Choroid plexus epithelial cell (primary cell): ENCODE results near the gene DISP3.

ENCODE experiments used
- DNase-seq: peaks from one replicate; pipeline ENCODE4 v3.0.0-alpha.2; 2010; ENCODE audit warnings: low read depth
- H3K4me3 ChIP-seq: 2 replicates; pipeline ENCODE4 v1.5.1; 2011; ENCODE audit warnings: low read depth, mild to moderate bottlenecking, control low read depth, low read length, moderate library complexity
- TF ChIP-seq, protein P1 (sequence below): conservative IDR thresholded peaks from 2 replicates; pipeline ENCODE4 v1.5.1; 2011; ENCODE audit warnings: low read depth, mild to moderate bottlenecking, control low read depth, inconsistent platforms, low read length, moderate library complexity

The DISP3 gene

DNA sequence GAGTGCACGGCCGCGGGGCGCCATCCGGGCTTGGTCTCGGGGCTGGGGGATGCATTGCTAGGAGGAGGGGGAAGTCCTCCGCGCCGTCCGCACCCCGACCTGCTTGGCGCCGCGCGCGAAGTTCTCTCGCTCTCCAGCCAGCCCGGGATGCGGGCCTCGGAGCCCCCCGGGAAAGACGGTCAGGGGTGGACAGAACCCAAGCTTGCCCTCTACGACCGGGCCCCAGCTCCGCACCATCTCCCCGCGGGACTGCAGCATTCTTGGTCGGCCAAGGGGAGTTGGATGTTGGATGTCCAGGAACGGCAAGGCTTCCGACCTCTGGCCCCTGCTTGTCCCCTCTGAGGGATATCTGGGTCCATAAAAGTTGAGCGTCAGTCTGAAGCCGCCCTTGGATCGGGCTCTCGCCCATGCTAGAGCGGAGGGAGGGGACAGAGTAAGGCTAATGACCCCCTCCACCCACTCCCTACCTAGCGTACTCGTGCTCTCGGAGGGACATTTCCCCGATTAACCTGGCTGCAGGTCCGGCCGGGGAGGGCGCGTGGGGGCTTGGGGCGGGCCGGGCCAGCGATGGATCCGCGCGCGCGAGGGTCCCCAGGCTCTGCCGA is 522 bp downstream of the DISP3 start:
- TF ChIP-seq, protein P1, sequence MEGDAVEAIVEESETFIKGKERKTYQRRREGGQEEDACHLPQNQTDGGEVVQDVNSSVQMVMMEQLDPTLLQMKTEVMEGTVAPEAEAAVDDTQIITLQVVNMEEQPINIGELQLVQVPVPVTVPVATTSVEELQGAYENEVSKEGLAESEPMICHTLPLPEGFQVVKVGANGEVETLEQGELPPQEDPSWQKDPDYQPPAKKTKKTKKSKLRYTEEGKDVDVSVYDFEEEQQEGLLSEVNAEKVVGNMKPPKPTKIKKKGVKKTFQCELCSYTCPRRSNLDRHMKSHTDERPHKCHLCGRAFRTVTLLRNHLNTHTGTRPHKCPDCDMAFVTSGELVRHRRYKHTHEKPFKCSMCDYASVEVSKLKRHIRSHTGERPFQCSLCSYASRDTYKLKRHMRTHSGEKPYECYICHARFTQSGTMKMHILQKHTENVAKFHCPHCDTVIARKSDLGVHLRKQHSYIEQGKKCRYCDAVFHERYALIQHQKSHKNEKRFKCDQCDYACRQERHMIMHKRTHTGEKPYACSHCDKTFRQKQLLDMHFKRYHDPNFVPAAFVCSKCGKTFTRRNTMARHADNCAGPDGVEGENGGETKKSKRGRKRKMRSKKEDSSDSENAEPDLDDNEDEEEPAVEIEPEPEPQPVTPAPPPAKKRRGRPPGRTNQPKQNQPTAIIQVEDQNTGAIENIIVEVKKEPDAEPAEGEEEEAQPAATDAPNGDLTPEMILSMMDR = no peak
- DNase-seq = no peak
- H3K4me3 ChIP-seq = peak overlapping the region; percentile 55

DNA sequence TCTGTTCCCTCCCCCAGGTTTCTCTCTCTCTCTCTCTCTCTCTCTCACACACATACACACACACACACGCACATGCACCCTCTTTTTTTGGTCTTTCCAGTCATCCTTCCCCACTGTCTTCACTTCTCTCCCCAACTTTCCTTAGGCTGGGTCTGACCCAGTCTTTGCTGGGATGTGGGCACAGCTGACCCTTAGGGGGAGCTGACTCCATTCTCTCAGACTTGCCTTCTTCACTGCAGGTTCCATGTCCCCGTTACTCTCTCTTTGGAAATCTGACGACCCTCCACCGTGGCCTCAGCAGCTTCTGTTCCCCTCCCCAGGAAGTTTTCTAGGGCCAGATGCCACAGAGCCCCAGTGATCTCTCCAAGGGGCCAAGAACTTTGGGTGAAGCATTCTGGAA is 2.1 kb downstream of the DISP3 start:
- no peak overlapping the region for H3K4me3 ChIP-seq
- DNase-seq = no peak
- TF ChIP-seq, protein P1 = no peak

DNA sequence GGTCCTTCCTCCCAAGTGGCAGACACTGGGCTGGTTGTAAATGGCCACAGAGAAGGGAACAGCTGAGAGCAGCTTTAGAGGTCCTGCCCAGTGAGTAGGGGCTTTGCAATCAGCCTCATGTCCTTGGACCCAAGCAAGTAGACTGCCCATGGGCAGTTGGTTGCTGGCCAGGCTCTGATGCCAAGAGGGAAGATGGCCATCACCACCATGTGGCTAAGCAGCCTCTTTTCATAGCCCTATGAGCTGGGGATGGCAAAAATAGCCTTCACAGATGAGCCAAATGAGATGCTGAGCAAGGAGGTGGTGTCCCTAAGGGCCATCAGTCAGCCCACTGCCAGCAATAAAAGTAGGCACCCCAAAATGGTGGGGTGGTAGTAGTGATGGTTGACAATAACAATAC is 3.2 kb downstream of the DISP3 start:
- DNase-seq = no peak
- no peak overlapping the region for H3K4me3 ChIP-seq
- TF ChIP-seq, protein P1 = no peak

DNA sequence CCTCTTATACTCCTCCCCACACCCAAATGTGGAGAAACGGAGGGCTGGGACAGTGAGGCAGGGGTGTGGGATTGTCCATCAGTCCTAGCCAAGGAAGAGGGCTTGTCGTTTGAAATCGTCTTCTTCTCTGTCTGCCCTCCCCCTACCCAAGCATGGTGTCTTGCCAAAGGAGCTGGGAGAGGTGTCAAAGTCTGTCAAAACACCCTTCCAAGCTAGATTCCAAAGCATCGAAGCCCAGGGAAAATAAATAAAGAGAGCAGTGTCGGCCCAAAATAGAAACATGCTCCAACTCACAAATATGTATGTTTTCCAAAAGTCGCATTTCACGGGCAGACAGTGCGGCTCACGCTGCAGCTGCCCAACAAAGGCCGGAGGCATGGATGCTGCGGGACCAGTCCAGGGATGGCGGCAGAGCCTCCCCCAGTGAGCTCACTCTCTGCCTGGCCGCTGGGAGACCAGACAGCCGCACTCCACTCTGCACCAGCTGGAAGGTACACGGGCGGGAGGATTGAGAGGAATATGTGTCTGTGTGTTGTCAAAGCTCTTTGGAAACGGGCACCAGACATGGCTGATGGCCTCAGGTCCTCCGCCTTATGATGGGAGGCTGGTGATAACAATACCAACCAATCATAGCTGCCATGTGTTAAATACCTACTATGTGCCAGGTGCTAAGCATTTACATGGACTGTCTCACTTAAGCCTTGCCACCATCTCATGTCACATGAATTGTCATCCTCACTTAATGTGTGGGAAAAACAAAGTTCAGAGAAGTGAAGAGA is 3.9 kb downstream of the DISP3 start:
- no peak for DNase-seq
- no peak overlapping the region for H3K4me3 ChIP-seq
- TF ChIP-seq, protein P1 = no peak

DNA sequence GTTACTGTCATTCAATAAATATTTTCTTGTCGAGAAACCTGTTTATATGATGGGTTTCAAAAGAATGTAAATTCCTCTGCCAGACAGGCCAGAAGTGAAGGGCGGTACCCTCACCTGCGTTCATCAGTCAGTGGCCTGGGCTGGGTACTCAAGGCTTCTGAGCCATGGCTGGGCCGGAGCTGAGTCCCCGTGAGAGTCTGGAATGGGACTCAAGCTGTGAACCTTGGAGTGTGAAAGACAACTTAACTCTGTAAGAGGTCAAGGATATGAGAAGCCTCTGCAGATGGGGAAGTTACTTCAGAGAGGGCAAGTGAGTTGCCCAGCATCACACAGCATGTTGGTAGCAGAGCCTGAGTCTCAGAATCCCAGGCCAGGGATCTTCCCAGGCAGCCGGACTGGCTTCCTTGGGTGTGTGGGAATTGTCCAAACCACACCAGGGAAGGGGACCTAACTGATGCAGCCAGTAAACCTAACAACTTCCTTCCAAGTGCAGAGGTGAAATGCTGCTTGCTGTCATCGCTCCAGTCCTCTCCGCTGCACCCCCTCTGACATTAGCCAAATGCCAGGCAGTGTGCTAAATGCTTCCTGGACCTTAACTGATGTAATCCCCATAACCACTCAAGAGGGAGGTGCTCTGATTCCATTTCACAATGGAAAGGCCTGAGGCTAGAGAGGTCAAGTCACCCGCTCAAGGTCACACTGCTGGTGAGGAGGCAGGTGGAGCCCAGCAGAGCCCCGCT is 4.8 kb downstream of the DISP3 start:
- DNase-seq = no peak
- no peak overlapping the region for H3K4me3 ChIP-seq
- TF ChIP-seq, protein P1 = no peak

DNA sequence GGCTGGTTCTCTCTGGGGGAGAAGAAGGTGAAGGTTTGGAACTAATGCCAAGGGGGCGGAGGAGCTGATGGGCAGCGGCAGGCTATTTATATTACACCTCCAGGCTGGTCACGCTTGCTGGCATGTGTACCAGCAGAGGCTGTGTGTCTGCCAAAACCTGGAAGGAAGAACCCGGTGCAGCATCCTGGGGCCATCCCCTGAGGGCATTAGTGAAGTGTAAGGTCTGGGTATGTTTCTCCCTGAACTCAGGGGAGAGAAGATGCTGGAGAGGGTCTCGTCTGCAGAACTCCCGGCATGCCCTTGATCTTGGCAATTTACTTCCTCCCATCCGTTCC is 5.3 kb downstream of the DISP3 start:
- H3K4me3 ChIP-seq = no peak overlapping the region
- TF ChIP-seq, protein P1 = no peak
- DNase-seq = no peak
